ENCODE measurements around the gene ACOT12.
"Not testable (repeated sequence)": the region's sequence is repeated elsewhere in the genome, so short reads cannot be mapped to it uniquely, and the experiment has no call there.

The ACOT12 gene

GRCh38 chr5:81398741-81399140 lies 4.8 kb upstream of the ACOT12 start:
- no peak for DNase-seq

GRCh38 chr5:81397176-81397575 lies 3.2 kb upstream of the ACOT12 start:
- no peak for DNase-seq

GRCh38 chr5:81395262-81395661 lies 1.3 kb upstream of the ACOT12 start:
- DNase-seq, result no peak

- DNase-seq, result no peak
Observed at GRCh38 chr5:81393430-81393782, 528 bp downstream of the ACOT12 start.

- DNase-seq, result no peak
Observed at GRCh38 chr5:81389025-81389424, 4.9 kb downstream of the ACOT12 start.

GRCh38 chr5:81388169-81388568 lies 5.8 kb downstream of the ACOT12 start:
- DNase-seq, result no peak

GRCh38 chr5:81383867-81384266 lies 10.1 kb downstream of the ACOT12 start:
- DNase-seq, result no peak

- no peak for DNase-seq
Observed at GRCh38 chr5:81371354-81371876, 22.5 kb downstream of the ACOT12 start.

- no peak for DNase-seq
Observed at GRCh38 chr5:81370912-81371311, 23.0 kb downstream of the ACOT12 start.

- DNase-seq, result no peak
Observed at GRCh38 chr5:81365541-81365940, 28.4 kb downstream of the ACOT12 start.

GRCh38 chr5:81363093-81363871 lies 30.7 kb downstream of the ACOT12 start:
- no peak for DNase-seq

- no peak for DNase-seq
Observed at GRCh38 chr5:81361600-81361999, 32.3 kb downstream of the ACOT12 start.

- no peak for DNase-seq
Observed at GRCh38 chr5:81360640-81361039, 33.3 kb downstream of the ACOT12 start.

- no peak for DNase-seq
Observed at GRCh38 chr5:81359881-81360280, 34.1 kb downstream of the ACOT12 start.

- no peak for DNase-seq
Observed at GRCh38 chr5:81359108-81359507, 34.8 kb downstream of the ACOT12 start.

- no peak for DNase-seq
Observed at GRCh38 chr5:81355291-81356251, 38.4 kb downstream of the ACOT12 start.

- DNase-seq, result no peak
Observed at GRCh38 chr5:81354093-81354492, 39.8 kb downstream of the ACOT12 start.

GRCh38 chr5:81353189-81353588 lies 40.7 kb downstream of the ACOT12 start:
- DNase-seq, result no peak

GRCh38 chr5:81350507-81350906 lies 43.4 kb downstream of the ACOT12 start:
- no peak for DNase-seq

- DNase-seq, result no peak
Observed at GRCh38 chr5:81349161-81349560, 44.8 kb downstream of the ACOT12 start.

- no peak for DNase-seq
Observed at GRCh38 chr5:81345411-81346003, 48.4 kb downstream of the ACOT12 start.

- DNase-seq, result no peak
Observed at GRCh38 chr5:81344736-81345135, 49.2 kb downstream of the ACOT12 start.

GRCh38 chr5:81338213-81338612 lies 55.7 kb downstream of the ACOT12 start:
- DNase-seq, result not testable (repeated sequence)
